ENCODE data around the gene NMRK2. TPM values are rescaled to one million over a fixed set of nuclear protein-coding genes. Genes with fewer than 3 reads are reported as not detected.
"Not testable (repeated sequence)": the region's sequence is repeated elsewhere in the genome, so short reads cannot be mapped to it uniquely, and the experiment has no call there.

The NMRK2 gene
- total RNA-seq, 1 experiment from 2014 or later, result 60.0 TPM

GRCh38 chr19:3954107-3954506 is 21.2 kb downstream of the NMRK2 start:
- H3K14ac ChIP-seq (ENCODE audit: insufficient read depth, low read length), result no peak overlapping the region
- no peaks in the 10 kb centered on the region for H3K9me3 ChIP-seq (ENCODE audit: control insufficient read depth, low read depth, low read length)
- H4K20me1 ChIP-seq (ENCODE audit: control insufficient read depth, insufficient read depth, insufficient read length), result no peaks in the 10 kb centered on the region
- H4K91ac ChIP-seq (ENCODE audit: insufficient read length, low read depth, low read length), result no peak overlapping the region
- no peaks in the 10 kb centered on the region for H3K27me3 ChIP-seq (ENCODE audit: insufficient read depth, low read length)
- WGBS (ENCODE audit: extremely low coverage, insufficient read length, low lambda C conversion rate), result no CpG with 5 or more reads among the region's 12 CpGs
- no peak overlapping the region for H3K23ac ChIP-seq (ENCODE audit: insufficient read length, low read depth, low read length)
- no peaks in the 10 kb centered on the region for H3K23me2 ChIP-seq (ENCODE audit: insufficient read length, low read depth, low read length, poor library complexity, severe bottlenecking)
- H2BK120ac ChIP-seq (ENCODE audit: low read depth, low read length, poor library complexity, severe bottlenecking), result no peak overlapping the region
- Mint-ChIP-seq H3K4me1 (peaks cover 3 to 17% of the 10 kb centered on the region in 2 experiments; a peak in 3 of 4 replicates), H3K27me3 (ENCODE audit: low read depth) (no peaks in the 10 kb centered on the region), H3K4me3 (no peak overlapping the region), H3K9me3 (no peaks in the 10 kb centered on the region), H3K36me3 (ENCODE audit: insufficient read depth in 1 of 3, low read depth in 3 of 3) (peaks cover 0 to 18% (median 4%) of the 10 kb centered on the region in 3 experiments; a peak in 5 of 7 replicates), H3K27ac (no peak overlapping the region)
- H4K5ac ChIP-seq (ENCODE audit: insufficient read length, low read depth, low read length), result no peak overlapping the region
- H2BK5ac ChIP-seq (ENCODE audit: insufficient read length, low read length), result no peak overlapping the region
- no peak overlapping the region for H3K56ac ChIP-seq (ENCODE audit: insufficient read length, low read depth, low read length)
- no peak overlapping the region for H2BK12ac ChIP-seq (ENCODE audit: insufficient read length, low read depth, low read length)
- H3K18ac ChIP-seq (ENCODE audit: insufficient read length, low read depth, low read length), result no peak overlapping the region
- no peak overlapping the region for H2AFZ ChIP-seq (ENCODE audit: low read length)
- DNase-seq, result no peak
- no peak overlapping the region for H3K4me2 ChIP-seq (ENCODE audit: insufficient read depth, insufficient read length, low read length)
- H3K27ac ChIP-seq (ENCODE audit: insufficient read length, low read depth, low read length), result no peak overlapping the region
- no peak overlapping the region for H3K9ac ChIP-seq (ENCODE audit: extremely low read depth, insufficient read length, low read length)
- H2BK20ac ChIP-seq (ENCODE audit: low read depth, low read length, poor library complexity, severe bottlenecking), result no peak overlapping the region
- H3T11ph ChIP-seq (ENCODE audit: low read length), result no peak overlapping the region
- H3K4me1 ChIP-seq (ENCODE audit: insufficient read depth, low read length), result no peaks in the 10 kb centered on the region
- H2BK15ac ChIP-seq (ENCODE audit: low read depth, low read length), result no peak overlapping the region
- no peaks in the 10 kb centered on the region for H3K79me2 ChIP-seq (ENCODE audit: insufficient read depth, low read length)
- H3K79me1 ChIP-seq (ENCODE audit: insufficient read depth, low read depth, low read length, poor library complexity, severe bottlenecking), result no peaks in the 10 kb centered on the region
- no peak overlapping the region for H2AK5ac ChIP-seq (ENCODE audit: insufficient read length, low read length)
- no peak overlapping the region for H3K4ac ChIP-seq (ENCODE audit: low read depth, low read length)
- TF ChIP-seq CTCF (conservative IDR thresholded peaks at IDR 0.05), result no peak
- no peak overlapping the region for H4K8ac ChIP-seq (replicated peaks; ENCODE audit: insufficient read length, low read depth, low read length)

GRCh38 chr19:3955276-3955675 is 22.4 kb downstream of the NMRK2 start:
- H3K4me1 ChIP-seq (ENCODE audit: insufficient read depth, low read length); DNase-seq: not testable (repeated sequence)
- no CpG with 5 or more reads among the region's 13 CpGs for WGBS (ENCODE audit: extremely low coverage, insufficient read length, low lambda C conversion rate)

More at GRCh38 chr19:3955276-3955675, 22.4 kb downstream of the NMRK2 start:
- H3K9me3 ChIP-seq (ENCODE audit: control insufficient read depth, low read depth, low read length); H3K79me1 ChIP-seq (ENCODE audit: insufficient read depth, low read depth, low read length, poor library complexity, severe bottlenecking); H3K9ac ChIP-seq (ENCODE audit: extremely low read depth, insufficient read length, low read length); H3K79me2 ChIP-seq (ENCODE audit: insufficient read depth, low read length); H3K56ac ChIP-seq (ENCODE audit: insufficient read length, low read depth, low read length); H2BK5ac ChIP-seq (ENCODE audit: insufficient read length, low read length); H3K18ac ChIP-seq (ENCODE audit: insufficient read length, low read depth, low read length); H3T11ph ChIP-seq (ENCODE audit: low read length); H3K14ac ChIP-seq (ENCODE audit: insufficient read depth, low read length); H2AK5ac ChIP-seq (ENCODE audit: insufficient read length, low read length); H4K20me1 ChIP-seq (ENCODE audit: control insufficient read depth, insufficient read depth, insufficient read length); H3K27ac ChIP-seq (ENCODE audit: insufficient read length, low read depth, low read length); H3K4me2 ChIP-seq (ENCODE audit: insufficient read depth, insufficient read length, low read length); H4K5ac ChIP-seq (ENCODE audit: insufficient read length, low read depth, low read length); H2BK20ac ChIP-seq (ENCODE audit: low read depth, low read length, poor library complexity, severe bottlenecking); H2BK15ac ChIP-seq (ENCODE audit: low read depth, low read length); H4K8ac ChIP-seq (replicated peaks; ENCODE audit: insufficient read length, low read depth, low read length); H2BK120ac ChIP-seq (ENCODE audit: low read depth, low read length, poor library complexity, severe bottlenecking); H3K4me3 Mint-ChIP-seq; H3K9me3 Mint-ChIP-seq; H3K27me3 Mint-ChIP-seq (ENCODE audit: low read depth); H3K23me2 ChIP-seq (ENCODE audit: insufficient read length, low read depth, low read length, poor library complexity, severe bottlenecking); H2AFZ ChIP-seq (ENCODE audit: low read length); H2BK12ac ChIP-seq (ENCODE audit: insufficient read length, low read depth, low read length); H4K91ac ChIP-seq (ENCODE audit: insufficient read length, low read depth, low read length); H3K27ac Mint-ChIP-seq; H3K23ac ChIP-seq (ENCODE audit: insufficient read length, low read depth, low read length); H3K4ac ChIP-seq (ENCODE audit: low read depth, low read length); H3K27me3 ChIP-seq (ENCODE audit: insufficient read depth, low read length): not testable (repeated sequence)
- H3K36me3 Mint-ChIP-seq (ENCODE audit: insufficient read depth in 1 of 3, low read depth in 3 of 3), result peaks cover 4 to 22% (median 5%) of the 10 kb centered on the region in 3 experiments
- H3K4me1 Mint-ChIP-seq, result peaks cover 3 to 17% of the 10 kb centered on the region in 2 experiments; a peak in 3 of 4 replicates
